ENCODE measurements around the gene N4BP2L1.

DNA sequence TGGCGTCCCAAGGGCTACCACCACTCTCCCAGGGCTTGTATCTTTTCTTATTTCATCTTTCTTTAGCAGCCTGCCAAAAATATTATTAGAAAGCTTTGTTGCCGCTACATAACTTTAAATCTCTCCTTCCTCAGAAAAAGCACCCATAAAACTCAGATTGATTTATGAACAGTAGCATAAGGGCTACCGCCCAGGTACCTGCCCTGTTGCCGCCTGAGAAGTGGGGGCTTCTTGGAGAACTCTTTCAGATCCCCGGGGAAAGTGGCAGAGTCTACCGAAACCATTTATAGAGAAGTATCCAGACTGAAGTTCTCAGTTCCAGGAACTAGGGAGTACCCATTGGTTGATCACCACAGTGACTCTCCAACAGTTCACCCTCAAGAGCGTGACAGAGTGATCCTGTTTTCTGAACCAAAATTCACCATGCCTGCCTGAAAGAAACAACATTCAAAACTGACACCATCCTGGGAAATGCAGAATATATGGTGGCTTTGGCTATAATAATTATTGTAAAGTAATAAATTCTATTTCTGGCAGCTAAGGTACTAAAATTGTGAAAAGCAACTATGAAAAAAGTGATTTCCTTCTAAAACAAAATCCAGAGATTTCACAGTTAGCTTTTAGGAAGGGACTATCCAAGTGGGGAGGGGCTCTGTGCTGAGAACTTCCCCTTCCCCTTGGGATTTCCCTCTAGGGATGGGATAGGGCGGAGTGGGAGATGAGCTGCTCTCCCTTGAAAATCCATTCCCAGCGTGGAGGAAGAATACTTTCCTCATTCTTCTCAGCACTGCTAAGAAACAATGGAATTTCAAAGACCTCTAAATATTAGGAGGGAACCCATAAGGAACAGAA lies 877 bp upstream of the N4BP2L1 start:
- TF ChIP-seq, protein P1, sequence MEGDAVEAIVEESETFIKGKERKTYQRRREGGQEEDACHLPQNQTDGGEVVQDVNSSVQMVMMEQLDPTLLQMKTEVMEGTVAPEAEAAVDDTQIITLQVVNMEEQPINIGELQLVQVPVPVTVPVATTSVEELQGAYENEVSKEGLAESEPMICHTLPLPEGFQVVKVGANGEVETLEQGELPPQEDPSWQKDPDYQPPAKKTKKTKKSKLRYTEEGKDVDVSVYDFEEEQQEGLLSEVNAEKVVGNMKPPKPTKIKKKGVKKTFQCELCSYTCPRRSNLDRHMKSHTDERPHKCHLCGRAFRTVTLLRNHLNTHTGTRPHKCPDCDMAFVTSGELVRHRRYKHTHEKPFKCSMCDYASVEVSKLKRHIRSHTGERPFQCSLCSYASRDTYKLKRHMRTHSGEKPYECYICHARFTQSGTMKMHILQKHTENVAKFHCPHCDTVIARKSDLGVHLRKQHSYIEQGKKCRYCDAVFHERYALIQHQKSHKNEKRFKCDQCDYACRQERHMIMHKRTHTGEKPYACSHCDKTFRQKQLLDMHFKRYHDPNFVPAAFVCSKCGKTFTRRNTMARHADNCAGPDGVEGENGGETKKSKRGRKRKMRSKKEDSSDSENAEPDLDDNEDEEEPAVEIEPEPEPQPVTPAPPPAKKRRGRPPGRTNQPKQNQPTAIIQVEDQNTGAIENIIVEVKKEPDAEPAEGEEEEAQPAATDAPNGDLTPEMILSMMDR (IDR thresholded peaks at IDR 0.05), result no peak
- TF ChIP-seq EZH2 (IDR thresholded peaks at IDR 0.05) (no peak), EZH2phosphoT487 (IDR thresholded peaks at IDR 0.05) (no peak)

Measured in neural progenitor cell (in vitro differentiated cells).